Measurements from ENCODE around the gene ARHGEF39.

The ARHGEF39 gene

DNA sequence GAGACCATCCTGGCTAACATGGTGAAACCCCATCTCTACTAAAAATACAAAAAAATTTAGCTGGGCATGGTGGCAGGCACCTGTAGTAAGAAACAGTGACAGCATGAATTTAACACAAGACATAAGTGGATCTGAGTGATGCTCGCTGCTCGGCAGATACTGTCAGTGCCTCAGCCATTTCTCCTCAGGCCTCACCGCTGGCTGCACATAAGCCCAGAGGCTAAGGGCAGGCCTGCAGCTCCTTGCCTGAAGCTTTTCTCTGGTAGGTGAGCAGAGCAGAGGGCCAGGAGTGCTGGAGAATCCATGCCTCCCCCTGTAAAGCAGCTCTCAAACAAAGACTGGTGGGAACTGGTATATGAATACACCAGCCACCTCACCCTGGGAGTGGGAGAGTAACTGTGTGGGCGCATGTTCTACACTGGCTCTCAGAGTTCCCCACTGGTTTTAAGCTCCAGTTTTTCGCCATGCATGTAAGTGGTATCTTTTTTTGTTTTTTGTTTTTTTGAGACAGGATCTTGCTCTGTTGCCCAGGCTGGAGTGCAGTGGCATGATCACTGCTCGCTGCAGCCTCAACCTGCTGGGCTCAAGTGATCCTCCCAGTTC, 36.5 kb downstream of the ARHGEF39 start:
- no peak for DNase-seq (ENCODE audit: low read depth)
- H3K4me3 ChIP-seq (ENCODE audit: low read depth, low read length) = no peak overlapping the region
- no peak for TF ChIP-seq POLR2A (IDR thresholded peaks at IDR 0.05; ENCODE audit: extremely low read depth, insufficient read length)
- TF ChIP-seq, protein P1, sequence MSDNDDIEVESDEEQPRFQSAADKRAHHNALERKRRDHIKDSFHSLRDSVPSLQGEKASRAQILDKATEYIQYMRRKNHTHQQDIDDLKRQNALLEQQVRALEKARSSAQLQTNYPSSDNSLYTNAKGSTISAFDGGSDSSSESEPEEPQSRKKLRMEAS (IDR thresholded peaks at IDR 0.05; ENCODE audit: low read depth, low read length) = no peak
- TF ChIP-seq, protein P2, sequence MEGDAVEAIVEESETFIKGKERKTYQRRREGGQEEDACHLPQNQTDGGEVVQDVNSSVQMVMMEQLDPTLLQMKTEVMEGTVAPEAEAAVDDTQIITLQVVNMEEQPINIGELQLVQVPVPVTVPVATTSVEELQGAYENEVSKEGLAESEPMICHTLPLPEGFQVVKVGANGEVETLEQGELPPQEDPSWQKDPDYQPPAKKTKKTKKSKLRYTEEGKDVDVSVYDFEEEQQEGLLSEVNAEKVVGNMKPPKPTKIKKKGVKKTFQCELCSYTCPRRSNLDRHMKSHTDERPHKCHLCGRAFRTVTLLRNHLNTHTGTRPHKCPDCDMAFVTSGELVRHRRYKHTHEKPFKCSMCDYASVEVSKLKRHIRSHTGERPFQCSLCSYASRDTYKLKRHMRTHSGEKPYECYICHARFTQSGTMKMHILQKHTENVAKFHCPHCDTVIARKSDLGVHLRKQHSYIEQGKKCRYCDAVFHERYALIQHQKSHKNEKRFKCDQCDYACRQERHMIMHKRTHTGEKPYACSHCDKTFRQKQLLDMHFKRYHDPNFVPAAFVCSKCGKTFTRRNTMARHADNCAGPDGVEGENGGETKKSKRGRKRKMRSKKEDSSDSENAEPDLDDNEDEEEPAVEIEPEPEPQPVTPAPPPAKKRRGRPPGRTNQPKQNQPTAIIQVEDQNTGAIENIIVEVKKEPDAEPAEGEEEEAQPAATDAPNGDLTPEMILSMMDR (IDR thresholded peaks at IDR 0.05; ENCODE audit: low read depth, low read length) = no peak
- TF ChIP-seq MYC (IDR thresholded peaks at IDR 0.05; ENCODE audit: low read depth, low read length) = no peak

DNA sequence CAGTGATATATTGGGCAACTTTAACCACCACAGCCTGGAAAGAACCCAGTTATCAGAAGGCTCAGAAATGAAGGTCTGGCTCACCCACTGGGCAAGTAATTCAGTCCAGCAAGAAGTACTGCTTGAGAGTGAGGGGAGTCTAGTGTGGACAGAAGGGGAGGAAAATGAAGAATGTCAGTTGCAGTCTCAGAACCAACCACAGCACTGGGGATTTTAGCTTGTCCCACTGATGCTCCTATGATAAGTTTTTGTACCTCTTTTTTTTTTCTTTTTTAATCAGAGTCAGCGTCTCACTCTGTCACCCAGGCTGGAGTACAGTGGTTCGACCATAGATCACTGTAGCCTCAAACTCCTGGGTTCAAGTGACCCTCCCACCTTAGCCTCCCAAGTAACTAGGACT, 37.4 kb downstream of the ARHGEF39 start:
- DNase-seq (ENCODE audit: low read depth) = no peak
- no peak overlapping the region for H3K4me3 ChIP-seq (ENCODE audit: low read depth, low read length)
- no peak for TF ChIP-seq MYC (IDR thresholded peaks at IDR 0.05; ENCODE audit: low read depth, low read length)
- TF ChIP-seq, protein P2 (IDR thresholded peaks at IDR 0.05; ENCODE audit: low read depth, low read length) = no peak
- TF ChIP-seq, protein P1 (IDR thresholded peaks at IDR 0.05; ENCODE audit: low read depth, low read length) = no peak
- no peak for TF ChIP-seq POLR2A (IDR thresholded peaks at IDR 0.05; ENCODE audit: extremely low read depth, insufficient read length)

DNA sequence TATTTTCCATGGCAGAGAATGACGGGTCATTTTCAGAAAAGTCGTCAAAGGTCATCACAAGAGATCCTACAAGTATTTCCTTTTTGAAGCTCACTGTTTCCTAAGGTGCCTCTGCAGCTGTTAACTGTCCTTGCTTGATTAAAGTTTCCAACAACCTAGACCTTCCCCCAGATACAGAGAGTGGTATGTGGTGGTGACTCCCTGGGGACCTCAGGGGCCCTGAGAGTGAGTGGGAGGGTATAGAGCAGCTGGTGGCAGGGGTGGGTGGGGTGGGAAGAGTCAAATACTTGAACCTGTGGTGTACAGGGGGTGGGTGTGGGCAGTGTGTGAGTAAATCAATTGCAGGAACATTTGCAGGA, 45.2 kb downstream of the ARHGEF39 start:
- TF ChIP-seq, protein P2 (IDR thresholded peaks at IDR 0.05; ENCODE audit: low read depth, low read length) = no peak
- TF ChIP-seq MYC (IDR thresholded peaks at IDR 0.05; ENCODE audit: low read depth, low read length) (0 out of 2 replicates have a peak, but pooled peaks have one; percentile 1), POLR2A (IDR thresholded peaks at IDR 0.05; ENCODE audit: extremely low read depth, insufficient read length) (no peak)
- TF ChIP-seq, protein P1 (IDR thresholded peaks at IDR 0.05; ENCODE audit: low read depth, low read length) = no peak
- DNase-seq (ENCODE audit: low read depth) = peak; percentile 97
- H3K4me3 ChIP-seq (ENCODE audit: low read depth, low read length) = peak overlapping the region; percentile 29

DNA sequence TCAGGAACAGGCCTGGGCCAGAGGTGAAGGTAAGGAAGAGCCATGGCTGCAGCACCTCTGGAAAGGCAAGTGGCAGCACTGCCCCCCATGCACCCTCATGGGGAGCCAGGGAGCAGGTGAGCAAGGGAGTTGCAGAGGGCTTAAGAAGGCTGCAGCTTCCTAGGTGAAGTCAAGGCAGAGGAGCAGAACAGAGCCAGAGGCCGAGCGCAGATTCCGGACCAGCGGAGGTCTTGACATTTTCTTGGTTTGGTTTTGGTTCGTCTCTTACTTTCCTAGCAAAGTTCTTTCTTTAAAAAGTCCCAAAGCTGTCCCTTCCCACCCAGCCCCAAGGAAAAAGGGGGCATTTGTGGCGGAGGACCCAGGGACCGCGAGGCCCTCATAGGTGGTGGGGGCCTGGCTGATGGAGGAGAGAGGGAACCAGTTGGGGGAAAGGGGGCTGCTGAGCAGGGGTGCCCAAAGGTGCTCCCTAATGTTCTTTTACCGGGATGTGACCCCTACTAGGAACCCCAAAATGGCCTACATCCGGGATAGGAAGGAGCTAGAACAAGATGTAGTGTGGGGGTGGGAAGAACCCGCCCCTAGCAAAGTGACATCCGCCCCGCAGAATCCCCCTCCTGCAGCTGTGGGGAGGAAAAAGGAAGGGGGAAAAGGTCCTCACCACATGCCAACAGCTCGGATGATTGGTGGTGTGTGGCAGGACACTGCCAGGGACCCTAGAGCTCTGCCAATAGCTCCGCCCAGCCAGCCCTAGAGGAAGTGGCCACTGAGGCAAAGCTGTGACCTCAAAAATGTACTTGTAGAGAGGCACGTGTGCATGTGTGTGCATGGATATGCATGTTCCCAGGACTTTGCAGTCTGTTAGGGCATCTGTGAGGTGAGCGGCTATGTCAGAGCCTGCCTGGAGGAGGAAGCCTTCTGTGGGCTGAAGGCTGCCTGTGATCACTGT, 45.9 kb downstream of the ARHGEF39 start:
- DNase-seq (ENCODE audit: low read depth) = peak; percentile 96
- TF ChIP-seq POLR2A (IDR thresholded peaks at IDR 0.05; ENCODE audit: extremely low read depth, insufficient read length) (no peak), MYC (IDR thresholded peaks at IDR 0.05; ENCODE audit: low read depth, low read length) (peak; percentile 80)
- TF ChIP-seq, protein P1 (IDR thresholded peaks at IDR 0.05; ENCODE audit: low read depth, low read length) = peak; percentile 94
- peak overlapping the region; percentile 29 for H3K4me3 ChIP-seq (ENCODE audit: low read depth, low read length)

DNA sequence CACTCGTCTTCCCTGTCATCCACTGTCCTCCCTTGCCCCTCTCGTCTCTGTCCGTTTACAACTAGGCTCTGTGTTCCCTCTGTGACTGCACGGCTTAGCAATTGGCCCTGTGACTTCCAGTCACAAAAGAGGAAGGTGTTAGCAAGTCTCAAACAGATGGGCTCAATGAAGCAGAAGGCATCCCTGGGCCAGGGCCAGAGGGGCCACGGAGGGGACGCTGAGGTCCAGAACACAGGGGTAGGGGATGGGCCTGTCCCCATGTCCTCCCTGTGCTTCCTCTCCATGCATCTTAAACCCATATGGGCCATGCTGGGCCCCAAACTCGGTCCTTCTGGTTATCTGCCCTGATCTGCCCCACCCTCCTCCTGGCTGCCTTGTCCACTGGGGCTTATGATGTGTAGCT, 46.7 kb downstream of the ARHGEF39 start, which contains the start of gene CD72:
Gene CD72, minus strand, starts transcription at position 89 of the 403 bp plus-strand sequence. CDS start 110 bp downstream, outside the sequence.
- DNase-seq (ENCODE audit: low read depth) = peak; percentile 51
- no peak within 1 kb of the TSS for H3K4me3 ChIP-seq (ENCODE audit: low read depth, low read length)
- TF ChIP-seq, protein P1 (IDR thresholded peaks at IDR 0.05; ENCODE audit: low read depth, low read length) = no peak
- TF ChIP-seq POLR2A (IDR thresholded peaks at IDR 0.05; ENCODE audit: extremely low read depth, insufficient read length) = no peak
- TF ChIP-seq, protein P2 (IDR thresholded peaks at IDR 0.05; ENCODE audit: low read depth, low read length) = no peak
- TF ChIP-seq MYC (IDR thresholded peaks at IDR 0.05; ENCODE audit: low read depth, low read length) = no peak
